H9 (cell line): ENCODE data around the gene ENOX1. TPM values are rescaled to one million over a fixed set of nuclear protein-coding genes. Genes with fewer than 3 reads are reported as not detected.

Source experiments
- DNase-seq: peaks from one replicate; pipeline ENCODE4 v3.0.0-alpha.2; 2017
- H2AFZ ChIP-seq: one replicate; pipeline ENCODE4 v1.6.1; 2013; ENCODE audit warnings: mild to moderate bottlenecking, low read length, control low read depth, moderate library complexity
- H2AK5ac ChIP-seq: 2 replicates; pipeline ENCODE4 v1.6.1; 2013; ENCODE audit warnings: low read length, control low read depth, mixed read lengths; ENCODE audit not compliant: insufficient read length
- H2BK120ac ChIP-seq: one replicate; pipeline ENCODE4 v1.6.1; 2013; ENCODE audit warnings: low read depth, mild to moderate bottlenecking, low read length, control low read depth, inconsistent platforms; ENCODE audit not compliant: poor library complexity, severe bottlenecking
- H2BK12ac ChIP-seq: 2 replicates; pipeline ENCODE4 v1.6.1; 2013; ENCODE audit warnings: low read length, control low read depth, mixed read lengths, low read depth; ENCODE audit not compliant: insufficient read length
- H2BK15ac ChIP-seq: 2 replicates; pipeline ENCODE4 v1.6.1; 2013; ENCODE audit warnings: low read depth, low read length, control low read depth
- H2BK20ac ChIP-seq: one replicate; pipeline ENCODE4 v1.6.1; 2013; ENCODE audit warnings: low read depth, mild to moderate bottlenecking, low read length, control low read depth, inconsistent platforms; ENCODE audit not compliant: poor library complexity, severe bottlenecking
- H2BK5ac ChIP-seq: 2 replicates; pipeline ENCODE4 v1.6.1; 2013; ENCODE audit warnings: low read length, control low read depth, mixed read lengths; ENCODE audit not compliant: insufficient read length
- H3K14ac ChIP-seq: 2 replicates; pipeline ENCODE4 v1.6.1; 2013; ENCODE audit warnings: low read length, control low read depth; ENCODE audit not compliant: insufficient read depth
- H3K18ac ChIP-seq: 2 replicates; pipeline ENCODE4 v1.6.1; 2013; ENCODE audit warnings: low read depth, mild to moderate bottlenecking, mixed read lengths, low read length, control low read depth; ENCODE audit not compliant: insufficient read length
- H3K23ac ChIP-seq: 2 replicates; pipeline ENCODE4 v1.6.1; 2013; ENCODE audit warnings: low read length, control low read depth, mixed read lengths, low read depth; ENCODE audit not compliant: insufficient read length
- H3K23me2 ChIP-seq: 2 replicates; pipeline ENCODE4 v1.6.1; 2013; ENCODE audit warnings: low read depth, mild to moderate bottlenecking, mixed read lengths, low read length, control low read depth; ENCODE audit not compliant: insufficient read length, poor library complexity, severe bottlenecking
- H3K27ac ChIP-seq: 2 replicates; pipeline ENCODE4 v1.5.1; 2013; ENCODE audit warnings: low read length, control low read depth, mixed read lengths, low read depth; ENCODE audit not compliant: insufficient read length
- H3K27me3 ChIP-seq: 2 replicates; pipeline ENCODE4 v1.6.1; 2013; ENCODE audit warnings: low read length, control low read depth, inconsistent platforms; ENCODE audit not compliant: insufficient read depth
- H3K4ac ChIP-seq: 2 replicates; pipeline ENCODE4 v1.6.1; 2013; ENCODE audit warnings: low read depth, mild to moderate bottlenecking, control low read depth, inconsistent platforms, low read length, moderate library complexity
- H3K4me1 ChIP-seq: 2 replicates; pipeline ENCODE4 v1.6.1; 2013; ENCODE audit warnings: low read length, control low read depth, inconsistent platforms; ENCODE audit not compliant: insufficient read depth
- H3K4me2 ChIP-seq: 2 replicates; pipeline ENCODE4 v1.6.1; 2013; ENCODE audit warnings: low read length, control low read depth, mixed read lengths; ENCODE audit not compliant: insufficient read length, insufficient read depth
- H3K56ac ChIP-seq: 2 replicates; pipeline ENCODE4 v1.6.1; 2013; ENCODE audit warnings: low read depth, mild to moderate bottlenecking, mixed read lengths, low read length, control low read depth; ENCODE audit not compliant: insufficient read length
- H3K79me1 ChIP-seq: 2 replicates; pipeline ENCODE4 v1.6.1; 2013; ENCODE audit warnings: low read depth, mild to moderate bottlenecking, moderate library complexity, low read length, control low read depth, inconsistent platforms; ENCODE audit not compliant: insufficient read depth, poor library complexity, severe bottlenecking
- H3K79me2 ChIP-seq: 2 replicates; pipeline ENCODE4 v1.6.1; 2013; ENCODE audit warnings: low read length, control low read depth, inconsistent platforms; ENCODE audit not compliant: insufficient read depth
- H3K9ac ChIP-seq: 2 replicates; pipeline ENCODE4 v1.6.1; 2013; ENCODE audit warnings: low read length, control low read depth, mixed read lengths; ENCODE audit not compliant: insufficient read length; ENCODE audit errors: extremely low read depth
- H3K9me3 ChIP-seq: one replicate; pipeline ENCODE4 v1.6.1; 2013; ENCODE audit warnings: low read depth, low read length, inconsistent platforms; ENCODE audit not compliant: control insufficient read depth
- H3T11ph ChIP-seq: one replicate; pipeline ENCODE4 v1.6.1; 2013; ENCODE audit warnings: mild to moderate bottlenecking, low read length, control low read depth, inconsistent platforms
- H4K20me1 ChIP-seq: one replicate; pipeline ENCODE4 v1.6.1; 2013; ENCODE audit not compliant: control insufficient read depth, insufficient read length, insufficient read depth
- H4K5ac ChIP-seq: 2 replicates; pipeline ENCODE4 v1.6.1; 2013; ENCODE audit warnings: low read depth, mild to moderate bottlenecking, mixed read lengths, low read length, control low read depth; ENCODE audit not compliant: insufficient read length
- H4K8ac ChIP-seq: replicated peaks from 2 replicates; pipeline ENCODE4 v1.6.1; 2013; ENCODE audit warnings: low read length, control low read depth, mixed read lengths, low read depth; ENCODE audit not compliant: insufficient read length
- H4K91ac ChIP-seq: 2 replicates; pipeline ENCODE4 v1.6.1; 2013; ENCODE audit warnings: low read depth, mild to moderate bottlenecking, moderate library complexity, mixed read lengths, low read length, control low read depth; ENCODE audit not compliant: insufficient read length
- H3K27ac Mint-ChIP-seq, 3 experiments: 2 replicates in 2 of 3; 3 replicates in 1 of 3; pipeline ENCODE4 v1.8.0; 2020 to 2021; ENCODE audit warnings: mixed read lengths in 3 of 3, mild to moderate bottlenecking in 1 of 3, moderate library complexity in 1 of 3
- H3K27me3 Mint-ChIP-seq: 2 replicates; pipeline ENCODE4 v1.8.0; 2021; ENCODE audit warnings: low read depth, mild to moderate bottlenecking, moderate library complexity, mixed read lengths
- H3K36me3 Mint-ChIP-seq, 3 experiments: 2 replicates in 2 of 3; 3 replicates in 1 of 3; pipeline ENCODE4 v1.8.0; 2020 to 2021; ENCODE audit warnings: low read depth in 3 of 3, mixed read lengths in 3 of 3; ENCODE audit not compliant: insufficient read depth in 1 of 3
- H3K4me1 Mint-ChIP-seq, 2 experiments: 2 replicates each; pipeline ENCODE4 v1.8.0; 2020; ENCODE audit warnings: mixed read lengths in 2 of 2
- H3K4me3 Mint-ChIP-seq, 2 experiments: 2 replicates in 1 of 2; 3 replicates in 1 of 2; pipeline ENCODE4 v1.8.0; 2020 to 2021; ENCODE audit warnings: mild to moderate bottlenecking in 2 of 2, mixed read lengths in 2 of 2, moderate library complexity in 1 of 2
- H3K9me3 Mint-ChIP-seq, 2 experiments: 2 replicates in 1 of 2; 3 replicates in 1 of 2; pipeline ENCODE4 v1.8.0; 2020; ENCODE audit warnings: mild to moderate bottlenecking in 2 of 2, mixed read lengths in 2 of 2, moderate library complexity in 1 of 2
- WGBS: extraction: QIAGEN DNeasy Blood & Tissue Kit; methylation state at CpG from one replicate; pipeline ENCODE4 v1.1.7; 2013; ENCODE audit warnings: missing lambda C conversion rate, low lambda C conversion rate, mixed read lengths; ENCODE audit not compliant: insufficient read length; ENCODE audit errors: extremely low coverage; 5-methylcytosine and 5-hydroxymethylcytosine counted together
- total RNA-seq: library from RNA; stranded (reverse); gene quantifications from 2 replicates; pipeline ENCODE4 v1.2.1, GENCODE V29; 2021
- TF ChIP-seq, protein P1 (sequence below): fragments of 200-600 bp; sonication (generic); conservative IDR thresholded peaks from 3 replicates; pipeline ENCODE4 v1.8.0; 2021; ENCODE audit warnings: antibody characterized with exemption, mild to moderate bottlenecking

Gene ENOX1
- total RNA-seq, 1 experiment from 2014 or later = 0.24 TPM

DNA sequence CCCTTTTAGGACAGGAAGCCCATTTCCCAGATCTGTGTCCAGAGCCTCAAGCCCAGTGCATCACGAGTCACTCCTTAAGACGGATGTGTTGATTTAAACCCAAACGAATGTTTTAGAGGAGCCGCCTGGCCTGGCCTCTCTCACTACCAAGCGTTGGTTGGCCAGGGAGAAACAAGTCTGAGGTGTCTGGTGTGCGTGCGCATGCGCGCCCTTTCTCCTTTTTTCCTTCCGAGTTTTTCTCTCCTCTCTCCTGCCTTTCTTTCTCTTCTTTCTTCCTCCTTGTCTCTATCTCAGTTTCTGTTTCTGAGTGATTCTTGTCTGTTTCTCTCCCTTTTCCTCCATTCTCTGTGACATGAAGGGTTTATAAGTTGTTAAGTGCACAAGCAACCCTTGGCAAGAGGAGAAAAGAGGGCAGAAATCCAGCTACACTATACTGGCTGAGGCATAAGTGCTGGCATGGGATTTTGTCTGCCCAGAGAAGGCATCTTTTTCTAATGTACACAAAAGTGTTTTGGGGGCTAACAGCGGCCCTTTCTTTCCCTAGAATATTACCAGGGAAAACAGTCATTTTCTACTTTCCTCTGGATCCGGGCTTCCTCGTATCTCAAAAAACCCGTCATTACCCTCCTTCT is 592.9 kb downstream of the ENOX1 start:
- H3K23me2 ChIP-seq = no peaks in the 10 kb centered on the region
- WGBS = no CpG with 5 or more reads among the region's 14 CpGs

More for the DNA sequence above, 592.9 kb downstream of the ENOX1 start:
- H3K27ac Mint-ChIP-seq = no peak overlapping the region
- H4K8ac ChIP-seq = no peak overlapping the region
- H3K79me2 ChIP-seq = no peaks in the 10 kb centered on the region
- H2AK5ac ChIP-seq = no peak overlapping the region
- H3K36me3 Mint-ChIP-seq = no peaks in the 10 kb centered on the region; a peak in 1 of 7 replicates
- no peak overlapping the region for H2BK5ac ChIP-seq
- H2BK20ac ChIP-seq = no peak overlapping the region
- no peak overlapping the region for H3K14ac ChIP-seq
- no peak overlapping the region for H3K9ac ChIP-seq
- H3K18ac ChIP-seq = no peak overlapping the region
- DNase-seq = no peak
- no peaks in the 10 kb centered on the region for H3K27me3 ChIP-seq
- H3K23ac ChIP-seq = no peak overlapping the region
- TF ChIP-seq, protein P1, sequence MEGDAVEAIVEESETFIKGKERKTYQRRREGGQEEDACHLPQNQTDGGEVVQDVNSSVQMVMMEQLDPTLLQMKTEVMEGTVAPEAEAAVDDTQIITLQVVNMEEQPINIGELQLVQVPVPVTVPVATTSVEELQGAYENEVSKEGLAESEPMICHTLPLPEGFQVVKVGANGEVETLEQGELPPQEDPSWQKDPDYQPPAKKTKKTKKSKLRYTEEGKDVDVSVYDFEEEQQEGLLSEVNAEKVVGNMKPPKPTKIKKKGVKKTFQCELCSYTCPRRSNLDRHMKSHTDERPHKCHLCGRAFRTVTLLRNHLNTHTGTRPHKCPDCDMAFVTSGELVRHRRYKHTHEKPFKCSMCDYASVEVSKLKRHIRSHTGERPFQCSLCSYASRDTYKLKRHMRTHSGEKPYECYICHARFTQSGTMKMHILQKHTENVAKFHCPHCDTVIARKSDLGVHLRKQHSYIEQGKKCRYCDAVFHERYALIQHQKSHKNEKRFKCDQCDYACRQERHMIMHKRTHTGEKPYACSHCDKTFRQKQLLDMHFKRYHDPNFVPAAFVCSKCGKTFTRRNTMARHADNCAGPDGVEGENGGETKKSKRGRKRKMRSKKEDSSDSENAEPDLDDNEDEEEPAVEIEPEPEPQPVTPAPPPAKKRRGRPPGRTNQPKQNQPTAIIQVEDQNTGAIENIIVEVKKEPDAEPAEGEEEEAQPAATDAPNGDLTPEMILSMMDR = no peak
- no peak overlapping the region for H3K27ac ChIP-seq
- H2AFZ ChIP-seq = no peak overlapping the region
- no peaks in the 10 kb centered on the region for H3K79me1 ChIP-seq
- no peak overlapping the region for H2BK15ac ChIP-seq
- H3K4me1 Mint-ChIP-seq = no peaks in the 10 kb centered on the region
- no peak overlapping the region for H3K4me2 ChIP-seq
- H3K9me3 Mint-ChIP-seq = no peaks in the 10 kb centered on the region
- no peak overlapping the region for H3K4me3 Mint-ChIP-seq
- H3T11ph ChIP-seq = no peak overlapping the region
- H2BK12ac ChIP-seq = no peak overlapping the region
- no peak overlapping the region for H4K91ac ChIP-seq
- H3K4me1 ChIP-seq = no peaks in the 10 kb centered on the region
- H3K9me3 ChIP-seq = no peaks in the 10 kb centered on the region
- no peak overlapping the region for H2BK120ac ChIP-seq
- H3K56ac ChIP-seq = no peak overlapping the region
- H4K5ac ChIP-seq = no peak overlapping the region
- no peaks in the 10 kb centered on the region for H4K20me1 ChIP-seq
- no peak overlapping the region for H3K4ac ChIP-seq
- peaks cover 30% of the 10 kb centered on the region for H3K27me3 Mint-ChIP-seq
